ENCODE measurements around the gene ADGRG7.

Gene ADGRG7

DNA sequence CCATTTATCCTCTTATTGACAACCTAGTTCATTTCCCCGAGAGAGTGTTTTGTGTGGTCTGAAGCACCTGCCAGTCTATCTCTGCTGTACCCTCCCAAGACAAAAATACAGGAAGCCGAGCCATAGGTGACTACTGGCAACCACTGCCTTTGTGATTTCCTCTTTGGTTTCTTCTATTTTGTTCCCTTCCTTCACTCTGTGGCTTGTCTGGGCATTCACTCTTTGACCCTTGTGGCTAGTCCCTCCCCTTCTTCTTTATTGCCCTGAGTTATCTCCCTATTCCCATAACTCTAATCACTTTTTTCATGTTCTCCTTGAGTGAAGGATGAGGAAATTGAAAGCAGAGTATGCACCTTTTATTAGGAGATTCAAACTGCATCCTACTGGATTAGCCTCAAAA lies at the start of gene ADGRG7:
ADGRG7 (plus strand) TSS at position 297 of the 400 bp plus-strand sequence. CDS start 256 bp downstream, outside the sequence.
- no peak for TF ChIP-seq CTCF (conservative IDR thresholded peaks at IDR 0.05; ENCODE audit: low read depth, low read length)
- no peak within 1 kb of the TSS for H3K4me3 ChIP-seq (ENCODE audit: low read depth, low read length)
- no peak for DNase-seq (ENCODE audit: low read depth)

- TF ChIP-seq CTCF (conservative IDR thresholded peaks at IDR 0.05; ENCODE audit: low read depth, low read length): no peak
- H3K4me3 ChIP-seq (ENCODE audit: low read depth, low read length): no peak overlapping the region
- no peak for DNase-seq (ENCODE audit: low read depth)
These were observed 49.0 kb upstream of the ADGRG7 start for GRCh38 chr3:100560426-100560825.

DNA sequence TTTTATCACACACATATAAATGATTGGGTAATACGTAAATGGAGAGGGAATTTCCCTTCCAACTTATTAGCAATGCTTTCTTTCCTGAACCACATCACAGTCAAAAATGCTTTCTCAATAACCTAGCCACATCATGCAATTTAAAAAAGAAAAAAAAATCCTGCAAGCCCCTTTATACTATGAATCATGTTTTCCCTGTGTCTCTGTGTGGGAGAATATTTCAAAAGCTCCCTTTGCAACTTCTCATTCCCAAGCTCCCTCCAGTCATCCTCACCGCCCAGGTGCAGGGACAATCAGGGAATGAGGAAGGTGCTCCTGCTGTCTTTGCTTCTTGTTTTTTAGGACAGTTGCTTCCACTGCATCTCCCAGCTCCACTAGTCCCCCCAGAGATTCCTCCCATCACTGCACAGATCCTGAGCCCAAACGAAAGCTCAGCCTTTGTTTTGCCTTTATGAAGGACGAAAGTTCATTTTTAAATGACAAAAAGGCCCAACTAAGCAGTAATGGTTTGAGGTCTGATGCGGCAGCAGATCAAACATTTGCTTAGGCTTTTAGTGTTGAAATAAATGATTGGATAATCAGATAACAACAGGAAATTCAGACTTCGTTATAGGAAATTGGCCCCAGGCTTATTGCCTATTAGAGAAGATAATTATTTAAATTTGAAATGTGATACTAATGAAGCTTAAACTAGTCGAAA lies 47.8 kb upstream of the ADGRG7 start:
- TF ChIP-seq CTCF (conservative IDR thresholded peaks at IDR 0.05; ENCODE audit: low read depth, low read length): no peak
- no peak overlapping the region for H3K4me3 ChIP-seq (ENCODE audit: low read depth, low read length)
- peak; percentile 73 for DNase-seq (ENCODE audit: low read depth)

- H3K4me3 ChIP-seq (ENCODE audit: low read depth, low read length): no peak overlapping the region
- no peak for TF ChIP-seq CTCF (conservative IDR thresholded peaks at IDR 0.05; ENCODE audit: low read depth, low read length)
- no peak for DNase-seq (ENCODE audit: low read depth)
These were observed 47.1 kb upstream of the ADGRG7 start for GRCh38 chr3:100562224-100562857.

- no peak for TF ChIP-seq CTCF (conservative IDR thresholded peaks at IDR 0.05; ENCODE audit: low read depth, low read length)
- H3K4me3 ChIP-seq (ENCODE audit: low read depth, low read length): no peak overlapping the region
- DNase-seq (ENCODE audit: low read depth): no peak
These were observed 46.2 kb upstream of the ADGRG7 start for GRCh38 chr3:100563228-100563627.

DNA sequence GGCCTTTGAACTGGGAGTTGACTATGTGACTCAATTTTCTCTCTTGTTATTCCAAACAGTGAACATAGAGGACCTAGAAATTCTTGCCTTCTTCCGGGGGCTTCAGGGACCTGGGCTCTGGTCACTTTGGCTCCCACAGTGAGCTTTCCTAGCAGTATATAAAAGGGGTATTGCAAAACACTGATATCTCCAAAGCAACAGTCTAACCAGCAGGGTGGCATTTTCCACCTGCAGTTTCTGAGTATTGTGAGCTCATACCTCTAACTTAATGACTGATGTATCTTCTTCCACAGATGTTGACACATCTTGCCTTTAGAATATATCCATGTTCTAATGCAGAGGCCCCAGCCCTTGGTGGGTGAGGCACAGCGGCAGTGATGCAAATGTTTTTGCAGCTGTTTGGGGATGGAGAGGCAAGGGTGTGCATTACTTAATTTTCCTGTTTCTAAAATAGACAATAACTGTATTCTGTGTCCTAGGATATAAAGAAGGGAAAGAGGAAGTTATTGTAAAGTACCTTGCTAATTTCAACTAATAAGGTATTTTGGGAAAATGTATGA lies 45.7 kb upstream of the ADGRG7 start:
- no peak for TF ChIP-seq CTCF (conservative IDR thresholded peaks at IDR 0.05; ENCODE audit: low read depth, low read length)
- DNase-seq (ENCODE audit: low read depth): no peak
- H3K4me3 ChIP-seq (ENCODE audit: low read depth, low read length): no peak overlapping the region

All from choroid plexus epithelial cell (primary cell).